IMR-90 (cell line): ENCODE measurements around the gene CSAD. TPM values are rescaled to one million over a fixed set of nuclear protein-coding genes. Genes with fewer than 3 reads are reported as not detected.

ENCODE experiments used
- ATAC-seq: fragments of 200-7000 bp; cut with Tn5 transposase; 2 replicates; pipeline ENCODE4 v1.9.1; 2020; ENCODE audit warnings: low read depth, mild to moderate bottlenecking, moderate library complexity
- BruUV-seq: library from RNA; stranded (reverse); fragments of 400-500 nt; replicated peaks from 2 replicates; lab custom pipeline; 2021; lab: Mats Ljungman, UMichigan
- CTCF ChIA-PET: fragments of 300-600 bp; formaldehyde crosslinking; extraction: SDS; loops from one replicate; lab custom pipeline; 2021; ENCODE audit warnings: antibody characterized with exemption; lab: Yijun Ruan, JAX
- POLR2A ChIA-PET: fragments of 300-600 bp; sonication (Branson Sonifier 250); formaldehyde crosslinking; loops from one replicate; lab custom pipeline; 2022; ENCODE audit warnings: antibody characterized with exemption; ENCODE audit not compliant: unreplicated experiment; lab: Charles Lee
- DNase-seq: peaks from one replicate; pipeline ENCODE4 v3.0.0; 2013
- H2AFZ ChIP-seq: replicated peaks from 2 replicates; pipeline ENCODE3; 2013; ENCODE audit warnings: low read length, mild to moderate bottlenecking; ENCODE audit not compliant: poor library complexity
- H2AK5ac ChIP-seq: 2 replicates; pipeline ENCODE4 v1.6.1; 2013; ENCODE audit warnings: low read depth, low read length, inconsistent platforms
- H2AK9ac ChIP-seq: replicated peaks from 2 replicates; pipeline ENCODE3; 2013; ENCODE audit warnings: mild to moderate bottlenecking, low read depth, low read length, moderate library complexity; ENCODE audit not compliant: poor library complexity
- H2BK120ac ChIP-seq: 2 replicates; pipeline ENCODE4 v1.6.1; 2013; ENCODE audit warnings: low read depth, low read length, inconsistent platforms
- H2BK15ac ChIP-seq: 3 replicates; pipeline ENCODE4 v1.6.1; 2013; ENCODE audit warnings: low read depth, low read length, inconsistent platforms
- H2BK20ac ChIP-seq: 2 replicates; pipeline ENCODE4 v1.6.1; 2013; ENCODE audit warnings: low read depth, mild to moderate bottlenecking, inconsistent platforms, low read length, moderate library complexity
- H2BK5ac ChIP-seq: 2 replicates; pipeline ENCODE4 v1.6.1; 2013; ENCODE audit warnings: mild to moderate bottlenecking, low read depth, low read length, inconsistent platforms; ENCODE audit not compliant: poor library complexity, severe bottlenecking
- H3K14ac ChIP-seq: replicated peaks from 2 replicates; pipeline ENCODE4 v1.6.1; 2013; ENCODE audit warnings: low read depth, low read length, inconsistent platforms
- H3K18ac ChIP-seq: 2 replicates; pipeline ENCODE4 v1.6.1; 2013; ENCODE audit warnings: low read depth, low read length, control low read depth
- H3K23ac ChIP-seq: 2 replicates; pipeline ENCODE4 v1.6.1; 2013; ENCODE audit warnings: low read depth, low read length, inconsistent platforms
- H3K27ac ChIP-seq: 2 replicates; pipeline ENCODE4 v1.5.1; 2013; ENCODE audit warnings: mild to moderate bottlenecking, control low read depth, low read length; ENCODE audit not compliant: insufficient read depth
- H3K27me3 ChIP-seq: 2 replicates; pipeline ENCODE4 v1.6.1; 2013; ENCODE audit warnings: low read length; ENCODE audit not compliant: control insufficient read depth, insufficient read depth
- H3K36me3 ChIP-seq: 2 replicates; pipeline ENCODE4 v1.6.1; 2013; ENCODE audit warnings: low read length, mixed read lengths; ENCODE audit not compliant: control insufficient read depth, insufficient read depth
- H3K4ac ChIP-seq: 2 replicates; pipeline ENCODE4 v1.6.1; 2013; ENCODE audit warnings: low read depth, low read length, inconsistent platforms
- H3K4me1 ChIP-seq: 2 replicates; pipeline ENCODE4 v1.6.1; 2013; ENCODE audit warnings: low read length, mixed read lengths; ENCODE audit not compliant: control insufficient read depth, insufficient read depth
- H3K4me2 ChIP-seq: 2 replicates; pipeline ENCODE4 v1.6.1; 2013; ENCODE audit warnings: low read depth, mild to moderate bottlenecking, control low read depth, low read length, moderate library complexity
- H3K4me3 ChIP-seq: 2 replicates; pipeline ENCODE4 v1.5.1; 2013; ENCODE audit warnings: low read depth, mild to moderate bottlenecking, control low read depth, low read length, moderate library complexity; ENCODE audit not compliant: insufficient read depth
- H3K56ac ChIP-seq: 2 replicates; pipeline ENCODE4 v1.6.1; 2013; ENCODE audit warnings: low read length, inconsistent platforms; ENCODE audit not compliant: insufficient read depth; ENCODE audit errors: extremely low read depth
- H3K79me1 ChIP-seq, 2 experiments: 2 replicates each; pipeline ENCODE4 v1.6.1; 2013; ENCODE audit warnings: low read length in 2 of 2, inconsistent platforms in 1 of 2, low read depth in 1 of 2
- H3K9ac ChIP-seq: 2 replicates; pipeline ENCODE4 v1.6.1; 2013; ENCODE audit warnings: low read depth, low read length, control low read depth
- H3K9me1 ChIP-seq: 2 replicates; pipeline ENCODE4 v1.6.1; 2013; ENCODE audit warnings: low read length, inconsistent platforms; ENCODE audit not compliant: insufficient read depth
- H3K9me3 ChIP-seq: 2 replicates; pipeline ENCODE4 v1.6.1; 2013; ENCODE audit warnings: low read length; ENCODE audit not compliant: control insufficient read depth, insufficient read depth
- H4K20me1 ChIP-seq: 2 replicates; pipeline ENCODE4 v1.6.1; 2013; ENCODE audit warnings: low read length, inconsistent platforms; ENCODE audit not compliant: insufficient read depth
- H4K5ac ChIP-seq: 2 replicates; pipeline ENCODE4 v1.6.1; 2013; ENCODE audit warnings: mild to moderate bottlenecking, low read depth, low read length, control low read depth
- H4K8ac ChIP-seq, 2 experiments: 2 replicates each; pipeline ENCODE4 v1.6.1; 2013; ENCODE audit warnings: low read depth in 2 of 2, low read length in 2 of 2, control low read depth in 1 of 2, inconsistent platforms in 1 of 2
- H4K91ac ChIP-seq: 2 replicates; pipeline ENCODE4 v1.6.1; 2013; ENCODE audit warnings: low read depth, low read length, inconsistent platforms; ENCODE audit not compliant: insufficient read depth
- BHLHE40 ChIP-seq: fragments of 150-350 bp; IDR thresholded peaks from 2 replicates; pipeline ENCODE4 v1.6.1; 2016; ENCODE audit warnings: mild to moderate bottlenecking, low read depth, low read length
- CEBPB ChIP-seq: IDR thresholded peaks from 2 replicates; pipeline ENCODE4 v1.6.1; 2012; ENCODE audit warnings: low read depth, low read length, improper control_type of control experiment
- CHD1 ChIP-seq: IDR thresholded peaks from 2 replicates; pipeline ENCODE4 v1.6.1; 2012; ENCODE audit warnings: low read depth, low read length, improper control_type of control experiment
- CTCF ChIP-seq: conservative IDR thresholded peaks from 2 replicates; pipeline ENCODE4 v1.5.1; 2012; ENCODE audit warnings: mild to moderate bottlenecking, low read depth, low read length, improper control_type of control experiment
- ELK1 ChIP-seq: fragments of 150-350 bp; IDR thresholded peaks from 2 replicates; pipeline ENCODE4 v1.6.1; 2016; ENCODE audit warnings: low read depth, mild to moderate bottlenecking, low read length, moderate library complexity, borderline replicate concordance
- FOS ChIP-seq: fragments of 150-350 bp; IDR thresholded peaks from 2 replicates; pipeline ENCODE4 v1.6.1; 2016; ENCODE audit warnings: low read depth, low read length
- MAFK ChIP-seq: IDR thresholded peaks from 2 replicates; pipeline ENCODE4 v1.6.1; 2012; ENCODE audit warnings: low read depth, low read length, improper control_type of control experiment
- MAZ ChIP-seq: IDR thresholded peaks from 2 replicates; pipeline ENCODE4 v1.6.1; 2012; ENCODE audit warnings: low read depth, mild to moderate bottlenecking, low read length, improper control_type of control experiment, moderate library complexity, borderline replicate concordance
- MXI1 ChIP-seq: IDR thresholded peaks from 2 replicates; pipeline ENCODE4 v1.6.1; 2012; ENCODE audit warnings: low read depth, mild to moderate bottlenecking, low read length, moderate library complexity, borderline replicate concordance
- NFE2L2 ChIP-seq: fragments of 150-350 bp; IDR thresholded peaks from 2 replicates; pipeline ENCODE4 v1.6.1; 2016; ENCODE audit warnings: low read depth, mild to moderate bottlenecking, low read length
- POLR2A ChIP-seq: IDR thresholded peaks from 2 replicates; pipeline ENCODE4 v1.6.1; 2012; ENCODE audit warnings: mild to moderate bottlenecking, low read depth, low read length
- RAD21 ChIP-seq: IDR thresholded peaks from 2 replicates; pipeline ENCODE4 v1.6.1; 2012; ENCODE audit warnings: low read length, improper control_type of control experiment
- RCOR1 ChIP-seq: IDR thresholded peaks from 2 replicates; pipeline ENCODE4 v1.6.1; 2012; ENCODE audit warnings: mild to moderate bottlenecking, low read length, improper control_type of control experiment; ENCODE audit not compliant: insufficient replicate concordance
- RFX5 ChIP-seq: IDR thresholded peaks from 2 replicates; pipeline ENCODE4 v1.8.0; 2012; ENCODE audit warnings: low read depth, mild to moderate bottlenecking, low read length, moderate library complexity
- SMC3 ChIP-seq: fragments of 150-350 bp; IDR thresholded peaks from 2 replicates; pipeline ENCODE4 v1.6.1; 2016; ENCODE audit warnings: low read depth, mild to moderate bottlenecking, antibody characterized with exemption, low read length, moderate library complexity
- USF2 ChIP-seq: fragments of 150-350 bp; IDR thresholded peaks from 2 replicates; pipeline ENCODE4 v1.6.1; 2017; ENCODE audit warnings: mild to moderate bottlenecking, antibody characterized with exemption, low read length, low read depth
- WGBS, 2 experiments: methylation state at CpG; one replicate each; pipeline versions ENCODE4 v1.1.5 to v1.1.7; 2013; ENCODE audit warnings: missing lambda C conversion rate in 2 of 2; ENCODE audit not compliant: insufficient read length in 1 of 2; ENCODE audit errors: extremely low coverage in 2 of 2; 5-methylcytosine and 5-hydroxymethylcytosine counted together
- dilution Hi-C: fragments of 300-500 bp; cut with HindIII; formaldehyde crosslinking; loops from one replicate; pipeline ENCODE4 v1.14.3; 2018; ENCODE audit warnings: low sequenced_read_pairs; ENCODE audit not compliant: unreplicated experiment
- in situ Hi-C: fragments of 300-500 bp; cut with MboI; formaldehyde crosslinking; loops from 3 replicates; pipeline ENCODE4 v1.14.3; 2019; ENCODE audit warnings: low sequenced_read_pairs, inconsistent platforms, mixed read lengths
- intact Hi-C: fragments of 100-400 bp; cut with micrococcal nuclease; formaldehyde crosslinking; loops from 2 replicates; pipeline ENCODE4 v1.10.0; 2022
- polyA plus RNA-seq, 3 experiments: library from polyadenylated mRNA; depleted of rRNA; stranded (reverse); fragments of >200 nt; gene quantifications; 2 replicates each; pipeline ENCODE4 v1.2.3, GENCODE V29; 2012; ENCODE audit warnings: low replicate concordance in 1 of 3
- total RNA-seq: library from RNA; depleted of rRNA; stranded (reverse); fragments of >200 nt; gene quantifications from 2 replicates; pipeline ENCODE4 v1.2.3, GENCODE V29; 2012

CSAD gene
- total and polyA plus RNA-seq, 2 of the 4 experiments (the other 2 are of a cell fraction) = 5.4 to 45.6 TPM

- Histone ChIP-seq H3K4me2 (no peak overlapping the region), H3K27ac (no peak overlapping the region), H4K5ac (no peak overlapping the region), H3K9ac (no peak overlapping the region), H3K27me3 (no peaks in the 10 kb centered on the region), H2BK15ac (no peak overlapping the region), H3K18ac (no peak overlapping the region), H3K9me3 (no peaks in the 10 kb centered on the region), H2AFZ (no peak overlapping the region), H3K36me3 (peaks cover 48% of the 10 kb centered on the region), H3K4ac (no peak overlapping the region), H4K20me1 (peaks cover 21% of the 10 kb centered on the region; the same call in 1 of the 2 replicates), H4K91ac (no peak overlapping the region), H2AK9ac (no peak overlapping the region), H4K8ac (no peak overlapping the region), H2BK20ac (no peak overlapping the region), H3K4me3 (no peak overlapping the region), H3K56ac (no peak overlapping the region), H2AK5ac (no peak overlapping the region), H3K4me1 (peaks cover 14% of the 10 kb centered on the region), H3K14ac (no peak overlapping the region), H3K9me1 (peaks cover 17% of the 10 kb centered on the region), H3K79me1 (peaks cover 31 to 64% of the 10 kb centered on the region in 2 experiments), H3K23ac (no peak overlapping the region), H2BK5ac (no peak overlapping the region), H2BK120ac (no peak overlapping the region)
- in situ Hi-C loops (loop anchor here (5.0 kb wide), 1 partner anchor 118 kb away; no protein-coding TSS in a partner anchor), dilution Hi-C loops (no loop called here), intact Hi-C loops (no loop called here)
- WGBS, 2 experiments = no CpG with 5 or more reads among the region's 3 CpGs
- no peak for ATAC-seq
- CTCF ChIA-PET = interaction anchor here (0.6 kb wide), 1 partner anchor 106 kb away, joined by 3 read pairs; no protein-coding TSS in a partner anchor
- no peak for DNase-seq
- TF ChIP-seq POLR2A (no peak), RFX5 (no peak), RAD21 (no peak), USF2 (no peak), CTCF (no peak), MXI1 (no peak), SMC3 (no peak; the same call in 1 of the 2 replicates), CHD1 (no peak), CEBPB (no peak), FOS (no peak), NFE2L2 (no peak), ELK1 (no peak), MAZ (no peak), RCOR1 (no peak), BHLHE40 (no peak), MAFK (no peak)
- POLR2A ChIA-PET = no interaction called here
- BruUV-seq = no TSS peak
Observed at GRCh38 chr12:53185582-53186153, 4.9 kb upstream of the CSAD start.
